ENCODE measurements around the gene PSMD12.
"Not testable (repeated sequence)": the region's sequence is repeated elsewhere in the genome, so short reads cannot be mapped to it uniquely, and the experiment has no call there.

Gene PSMD12

DNA sequence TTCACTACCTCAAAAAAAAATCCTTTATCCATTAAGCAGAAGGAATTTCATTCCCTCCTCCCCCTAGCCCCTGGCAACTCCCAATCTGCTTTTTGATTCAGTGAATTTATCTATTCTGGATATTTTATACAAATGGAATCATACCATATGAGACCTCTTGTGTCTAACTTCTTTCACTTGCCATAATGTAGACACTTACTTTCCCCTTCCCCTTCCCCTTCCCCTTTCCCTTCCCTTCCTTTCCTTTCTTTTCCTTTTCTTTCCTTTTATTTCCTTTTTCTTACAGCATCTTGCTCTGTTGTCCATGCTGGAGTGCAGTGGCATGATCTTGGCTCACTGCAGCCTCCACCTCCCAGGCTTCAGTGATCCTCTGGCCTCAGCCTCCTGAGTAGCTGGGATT is 50.5 kb downstream of the PSMD12 start:
- DNase-seq (ENCODE audit: extremely low read depth in 1 of 2, low read depth in 1 of 2) = no peak

- DNase-seq (ENCODE audit: extremely low read depth in 1 of 2, low read depth in 1 of 2) = no peak
These were observed 54.1 kb downstream of the PSMD12 start for GRCh38 chr17:67312265-67312664.

GRCh38 chr17:67311575-67311974 is 54.8 kb downstream of the PSMD12 start:
- no peak for DNase-seq (ENCODE audit: extremely low read depth in 1 of 2, low read depth in 1 of 2)

GRCh38 chr17:67310406-67310805 is 56.0 kb downstream of the PSMD12 start:
- no peak for DNase-seq (ENCODE audit: extremely low read depth in 1 of 2, low read depth in 1 of 2)

GRCh38 chr17:67305446-67306235 is 60.7 kb downstream of the PSMD12 start:
- DNase-seq (ENCODE audit: extremely low read depth in 1 of 2, low read depth in 1 of 2) = not testable (repeated sequence)

GRCh38 chr17:67297454-67297960 is 68.9 kb downstream of the PSMD12 start:
- no peak for DNase-seq (ENCODE audit: extremely low read depth in 1 of 2, low read depth in 1 of 2)

DNA sequence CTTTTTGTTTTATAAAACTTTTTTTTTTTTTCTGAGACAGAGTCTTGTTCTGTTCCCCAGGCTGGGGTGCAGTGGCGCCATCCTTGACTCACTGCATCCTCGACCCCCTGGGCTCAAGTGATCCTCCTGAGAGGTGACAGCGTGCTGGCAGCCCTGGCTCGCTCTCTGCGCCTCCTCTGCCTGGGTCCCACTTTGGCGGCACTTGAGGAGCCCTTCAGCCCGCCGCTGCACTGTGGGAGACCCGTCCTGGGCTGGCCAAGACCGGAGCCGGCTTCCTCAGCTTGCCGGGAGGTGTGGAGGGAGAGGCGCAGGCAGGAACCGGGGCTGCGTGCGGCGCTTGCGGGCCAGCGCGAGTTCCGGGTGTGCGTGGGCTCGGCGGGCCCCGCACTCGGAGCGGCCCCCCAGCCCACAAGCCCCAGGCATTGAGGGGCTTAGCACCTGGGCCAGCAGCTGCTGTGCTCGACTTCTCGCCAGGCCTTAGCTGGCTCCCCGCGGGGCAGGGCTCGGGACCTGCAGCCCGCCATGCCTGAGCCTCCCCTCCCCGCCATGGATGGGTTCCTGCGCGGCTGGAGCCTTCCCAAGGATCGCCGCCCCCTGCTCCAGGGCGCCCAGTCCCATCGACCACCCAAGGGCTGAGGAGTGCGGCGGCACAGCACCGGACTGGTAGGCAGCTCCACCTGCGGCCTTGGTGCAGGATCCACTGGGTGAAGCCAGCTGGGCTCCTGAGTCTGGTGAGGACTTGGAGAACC is 71.8 kb downstream of the PSMD12 start:
- DNase-seq (ENCODE audit: extremely low read depth in 1 of 2, low read depth in 1 of 2) = no peak

DNA sequence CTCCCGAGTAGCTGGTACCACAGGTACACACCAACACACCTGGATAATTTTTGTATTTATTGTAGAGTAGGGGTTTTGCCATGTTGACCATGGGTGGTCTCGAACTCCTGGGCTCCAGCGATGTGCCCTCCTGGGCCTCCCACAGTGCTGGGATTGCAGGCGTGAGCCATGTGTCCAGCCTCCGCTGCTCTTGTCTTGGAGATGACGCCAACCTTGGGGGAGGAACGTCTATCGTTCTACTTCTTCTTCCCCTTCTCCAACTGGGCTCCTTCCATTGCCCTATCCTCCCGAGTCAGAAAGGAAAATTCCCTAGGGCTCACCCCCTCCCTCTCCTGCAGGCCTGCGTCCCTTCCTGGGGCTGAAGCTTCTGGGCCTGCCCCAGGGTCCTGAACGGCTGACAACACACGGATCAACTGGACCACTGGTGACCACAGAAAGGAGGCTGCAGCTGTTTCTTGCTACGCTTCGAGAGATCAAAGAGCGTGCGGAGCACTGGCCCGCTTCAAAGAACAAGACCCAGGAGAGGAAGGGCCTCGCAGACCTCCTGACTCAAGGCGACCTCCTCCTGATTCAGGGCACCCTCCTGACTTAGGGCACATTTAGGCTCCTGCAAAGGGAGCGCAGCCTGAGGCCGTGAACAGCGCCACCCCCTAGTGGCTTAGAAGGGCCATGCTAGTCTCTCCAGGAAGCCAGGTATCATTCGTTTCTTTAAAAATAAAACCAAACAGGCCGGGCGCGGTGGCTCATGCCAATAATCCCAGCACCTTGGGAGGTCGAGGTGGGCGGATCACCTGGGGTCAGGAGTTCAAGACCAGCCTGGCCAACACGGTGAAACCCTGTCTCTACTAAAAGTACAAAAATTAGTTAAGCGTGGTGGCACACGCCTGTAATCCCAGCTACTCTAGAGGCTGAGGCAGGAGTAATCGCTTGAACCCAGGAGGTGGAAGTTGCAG is 72.8 kb downstream of the PSMD12 start:
- DNase-seq (ENCODE audit: extremely low read depth in 1 of 2, low read depth in 1 of 2) = peak; percentile 2 to 49

GRCh38 chr17:67290711-67291291 is 75.6 kb downstream of the PSMD12 start:
- DNase-seq (ENCODE audit: extremely low read depth in 1 of 2, low read depth in 1 of 2) = no peak

DNA sequence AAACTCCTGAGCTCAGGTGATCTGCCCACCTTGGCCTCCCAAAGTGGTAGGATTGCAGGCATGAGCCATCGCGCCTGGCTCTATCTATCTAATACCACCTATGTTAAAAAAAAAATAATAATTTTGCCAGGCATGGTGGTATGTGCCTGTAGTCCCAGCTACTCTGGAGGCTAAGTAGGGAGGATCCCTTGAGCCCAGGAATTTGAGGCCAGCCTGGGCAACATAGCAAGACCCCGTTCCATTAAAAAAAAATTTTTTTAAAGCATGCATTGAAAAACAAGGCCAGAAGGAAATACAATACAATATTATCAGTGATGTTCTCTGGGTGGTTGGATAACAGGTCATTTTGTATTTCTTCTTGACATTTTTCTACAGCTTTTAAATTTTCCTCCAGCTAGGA is 76.1 kb downstream of the PSMD12 start:
- no peak for DNase-seq (ENCODE audit: extremely low read depth in 1 of 2, low read depth in 1 of 2)

DNA sequence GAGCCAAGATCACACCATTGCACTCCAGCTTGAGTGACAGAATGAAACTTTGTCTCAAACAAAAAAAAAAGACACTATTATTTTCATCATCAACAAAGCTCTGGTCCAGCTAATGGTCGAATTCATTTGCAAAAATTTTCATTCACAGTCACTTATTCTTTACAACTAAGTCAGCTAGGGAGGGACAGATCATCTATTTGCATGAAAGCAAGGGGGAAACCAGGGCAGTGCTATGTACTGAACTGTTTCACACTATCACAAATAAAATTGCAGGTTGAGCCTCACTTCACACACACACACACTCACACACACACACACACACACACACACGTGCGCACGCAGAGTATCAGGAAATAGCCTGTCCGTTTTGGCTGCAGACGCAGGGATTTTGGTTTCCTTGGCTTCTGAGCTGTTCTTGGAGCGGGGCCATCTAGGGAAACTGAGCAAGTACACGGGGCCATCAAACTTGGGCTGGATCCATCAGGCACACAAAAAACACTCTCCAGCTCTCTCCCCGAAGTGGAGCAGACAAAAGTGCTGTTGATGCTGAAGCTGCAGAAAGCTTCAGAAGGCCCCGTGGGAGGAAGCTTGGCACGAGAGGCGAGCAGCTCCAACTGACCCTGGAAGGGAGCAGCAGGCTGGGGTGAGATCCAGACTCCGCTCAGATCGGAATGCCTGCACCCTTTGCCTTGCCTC is 77.0 kb downstream of the PSMD12 start:
- DNase-seq (ENCODE audit: extremely low read depth in 1 of 2, low read depth in 1 of 2) = no peak

Measured in activated CD8-positive, alpha-beta memory T cell treated with anti-CD3 and anti-CD28 coated beads for 1 hour (primary cell).